Measurements from ENCODE around the gene DNAJA4. TPM values are rescaled to one million over a fixed set of nuclear protein-coding genes. Genes with fewer than 3 reads are reported as not detected.

The DNAJA4 gene
- total and polyA plus RNA-seq, 10 donors: 6.0 to 51.7 (median 14.8) TPM

DNA sequence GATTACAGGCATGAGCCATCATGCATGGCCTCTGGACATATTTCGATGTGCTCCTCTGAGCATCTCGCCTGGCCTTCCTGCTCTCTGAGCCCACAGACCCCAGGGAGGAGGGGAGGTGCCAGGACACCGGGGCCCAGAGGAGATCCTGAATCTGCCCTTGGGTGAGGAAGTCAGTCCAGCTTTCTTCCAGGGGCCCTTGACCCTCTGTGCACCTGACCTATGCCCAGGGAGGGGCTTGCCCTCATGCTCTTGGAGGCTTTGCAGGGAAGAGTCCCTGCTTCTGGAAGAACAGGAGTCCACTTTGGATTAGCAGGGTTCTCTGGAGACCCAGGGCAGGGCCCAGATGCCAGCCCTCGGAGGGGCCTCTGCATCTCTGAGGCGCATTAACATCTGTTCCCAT, 31.4 kb upstream of the DNAJA4 start:
- H3K4me1 ChIP-seq: no peaks in the 10 kb centered on the region
- H3K27ac ChIP-seq: no peak overlapping the region
- no peaks in the 10 kb centered on the region for H3K36me3 ChIP-seq
- intact Hi-C loops (cut with DNase I; ENCODE audit: low total_unique reads): no loop called here
- TF ChIP-seq POLR2A (IDR thresholded peaks at IDR 0.05): no peak
- TF ChIP-seq, protein P1, sequence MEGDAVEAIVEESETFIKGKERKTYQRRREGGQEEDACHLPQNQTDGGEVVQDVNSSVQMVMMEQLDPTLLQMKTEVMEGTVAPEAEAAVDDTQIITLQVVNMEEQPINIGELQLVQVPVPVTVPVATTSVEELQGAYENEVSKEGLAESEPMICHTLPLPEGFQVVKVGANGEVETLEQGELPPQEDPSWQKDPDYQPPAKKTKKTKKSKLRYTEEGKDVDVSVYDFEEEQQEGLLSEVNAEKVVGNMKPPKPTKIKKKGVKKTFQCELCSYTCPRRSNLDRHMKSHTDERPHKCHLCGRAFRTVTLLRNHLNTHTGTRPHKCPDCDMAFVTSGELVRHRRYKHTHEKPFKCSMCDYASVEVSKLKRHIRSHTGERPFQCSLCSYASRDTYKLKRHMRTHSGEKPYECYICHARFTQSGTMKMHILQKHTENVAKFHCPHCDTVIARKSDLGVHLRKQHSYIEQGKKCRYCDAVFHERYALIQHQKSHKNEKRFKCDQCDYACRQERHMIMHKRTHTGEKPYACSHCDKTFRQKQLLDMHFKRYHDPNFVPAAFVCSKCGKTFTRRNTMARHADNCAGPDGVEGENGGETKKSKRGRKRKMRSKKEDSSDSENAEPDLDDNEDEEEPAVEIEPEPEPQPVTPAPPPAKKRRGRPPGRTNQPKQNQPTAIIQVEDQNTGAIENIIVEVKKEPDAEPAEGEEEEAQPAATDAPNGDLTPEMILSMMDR (IDR thresholded peaks at IDR 0.05 in 8 of 11, conservative IDR thresholded peaks at IDR 0.05 in 3 of 11): no peak
- TF ChIP-seq POLR2AphosphoS5 (IDR thresholded peaks at IDR 0.05): no peak
- peaks cover 0 to 20% (median 0%) of the 10 kb centered on the region in 7 donors for H3K27me3 ChIP-seq (replicated peaks in 1 of 7)
- no peak overlapping the region for H3K4me3 ChIP-seq
- peak; percentile 34 for DNase-seq
- 72 to 91% (median 80%) methylated on average over 4 to 5 of the region's 5 CpGs for WGBS, 5 donors
- no peaks in the 10 kb centered on the region for H3K9me3 ChIP-seq

DNA sequence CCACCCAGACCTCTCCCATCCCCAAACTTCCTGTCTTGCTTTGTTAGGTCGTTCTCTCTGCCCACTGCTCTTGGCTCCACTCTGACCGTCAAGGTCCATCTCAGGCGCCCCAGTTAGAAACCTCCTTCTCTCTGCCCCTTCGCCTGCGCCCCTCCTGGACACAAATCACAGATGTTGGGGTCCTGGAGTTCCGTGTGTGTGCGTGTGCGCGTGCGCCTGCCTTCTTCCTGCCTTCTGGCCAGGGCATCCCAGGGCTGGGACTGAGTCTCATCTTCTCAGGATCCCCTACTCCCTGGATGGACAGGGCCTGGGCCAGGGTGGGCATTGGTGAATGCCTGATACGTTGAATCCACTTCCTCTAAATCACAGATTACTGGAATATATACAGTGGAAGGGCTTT, 30.9 kb upstream of the DNAJA4 start:
- intact Hi-C loops (cut with DNase I; ENCODE audit: low total_unique reads): no loop called here
- 69 to 75% (median 71%) methylated on average over 11 of the region's 11 CpGs for WGBS, 5 donors
- Histone ChIP-seq H3K9me3 (no peaks in the 10 kb centered on the region), H3K36me3 (no peaks in the 10 kb centered on the region), H3K4me3 (no peak overlapping the region), H3K27me3 (replicated peaks in 1 of 7) (peaks cover 0 to 20% (median 0%) of the 10 kb centered on the region in 7 donors), H3K27ac (no peak overlapping the region), H3K4me1 (no peaks in the 10 kb centered on the region)
- DNase-seq: peak; percentile 34
- TF ChIP-seq POLR2AphosphoS5 (IDR thresholded peaks at IDR 0.05): no peak
- TF ChIP-seq POLR2A (IDR thresholded peaks at IDR 0.05): no peak
- TF ChIP-seq, protein P1 (IDR thresholded peaks at IDR 0.05 in 8 of 11, conservative IDR thresholded peaks at IDR 0.05 in 3 of 11): no peak

DNA sequence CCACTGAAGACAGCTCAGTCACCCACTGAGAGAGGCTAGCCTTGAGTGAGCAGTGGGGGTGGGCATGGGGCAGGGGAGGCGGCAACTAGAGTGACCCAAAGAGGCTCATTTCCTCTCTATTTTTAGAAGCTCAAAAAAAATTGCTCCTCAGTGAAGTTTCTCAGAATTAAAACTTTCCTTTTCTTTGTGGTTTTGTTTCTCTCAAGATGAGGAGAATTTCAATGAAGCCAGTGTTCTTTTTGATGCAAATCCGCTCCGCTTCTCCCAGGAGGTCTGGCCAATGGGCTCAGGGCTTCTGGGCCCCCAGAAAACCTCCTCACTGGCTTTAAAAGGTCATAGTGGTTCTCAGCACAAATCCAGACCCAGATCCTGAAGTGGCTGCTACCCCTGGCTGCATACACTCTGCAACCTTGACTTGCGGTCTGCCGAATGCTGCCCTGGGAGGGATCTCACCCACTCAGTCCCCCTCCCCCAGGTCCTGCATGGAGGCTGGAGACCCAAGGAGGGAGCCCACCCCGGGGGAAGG, 29.8 kb upstream of the DNAJA4 start, which contains the start of gene ACSBG1:
TSS of gene ACSBG1 (minus strand) at position 51 of the 526 bp plus-strand sequence. CDS start 64 bp downstream, outside the sequence.
- TF ChIP-seq, protein P1 (IDR thresholded peaks at IDR 0.05 in 8 of 11, conservative IDR thresholded peaks at IDR 0.05 in 3 of 11): no peak
- no peak for TF ChIP-seq POLR2AphosphoS5 (IDR thresholded peaks at IDR 0.05)
- no peak for TF ChIP-seq POLR2A (IDR thresholded peaks at IDR 0.05)
- peak; percentile 31 for DNase-seq
- no peak within 1 kb of the TSS for H3K27ac ChIP-seq
- H3K27me3 ChIP-seq (replicated peaks in 1 of 7): peaks cover 0 to 20% (median 0%) of the 10 kb centered on the region in 7 donors
- 37 to 65% (median 50%) methylated on average over 6 of the region's 6 CpGs for WGBS, 5 donors
- no peak within 1 kb of the TSS for H3K4me3 ChIP-seq
- no peaks in the 10 kb centered on the region for H3K9me3 ChIP-seq
- intact Hi-C loops (cut with DNase I; ENCODE audit: low total_unique reads): no loop called here
- no peaks in the 10 kb centered on the region for H3K4me1 ChIP-seq
- H3K36me3 ChIP-seq: no peaks in the 10 kb centered on the region

DNA sequence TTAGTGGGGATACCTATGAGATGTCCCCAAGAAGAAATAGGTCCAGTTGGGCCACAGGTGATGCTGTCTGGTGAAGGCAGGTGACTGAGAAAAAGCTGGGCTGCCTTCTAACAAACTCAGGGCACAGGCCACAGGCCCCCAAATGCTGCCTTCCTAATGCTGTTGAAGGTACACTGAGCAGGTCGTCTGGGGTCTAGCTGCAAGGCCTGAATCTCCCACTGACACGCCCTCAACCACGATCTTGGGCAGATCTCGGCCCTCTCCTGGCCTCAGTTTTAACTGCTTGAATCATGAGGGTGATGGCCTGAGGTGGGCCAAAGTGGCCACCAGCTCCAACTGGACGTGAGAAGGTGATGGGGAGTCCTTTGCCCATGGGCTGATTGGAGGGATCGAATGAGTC, 27.9 kb upstream of the DNAJA4 start:
- no peaks in the 10 kb centered on the region for H3K36me3 ChIP-seq
- no peak overlapping the region for H3K27ac ChIP-seq
- H3K4me1 ChIP-seq: peaks cover 0 to 6% (median 2%) of the 10 kb centered on the region in 6 donors
- peaks cover 0 to 26% (median 0%) of the 10 kb centered on the region in 7 donors for H3K27me3 ChIP-seq (replicated peaks in 1 of 7)
- TF ChIP-seq, protein P1 (IDR thresholded peaks at IDR 0.05 in 8 of 11, conservative IDR thresholded peaks at IDR 0.05 in 3 of 11): no peak
- TF ChIP-seq POLR2A (IDR thresholded peaks at IDR 0.05) (no peak), POLR2AphosphoS5 (IDR thresholded peaks at IDR 0.05) (no peak)
- 74 to 93% (median 83%) methylated on average over 6 of the region's 6 CpGs for WGBS, 5 donors
- H3K4me3 ChIP-seq: no peak overlapping the region
- DNase-seq: peak; percentile 54
- H3K9me3 ChIP-seq: no peaks in the 10 kb centered on the region
- intact Hi-C loops (cut with DNase I; ENCODE audit: low total_unique reads): no loop called here
